OCI-LY1 (cell line): ENCODE results near the gene PCNX2.

Experiments
- EZH2 ChIP-seq: fragments of 200-600 bp; sonication (generic), shearing (Covaris generic); IDR thresholded peaks from 2 replicates; pipeline ENCODE4 v1.8.0; 2017; ENCODE audit warnings: borderline replicate concordance, mixed run types, mild to moderate bottlenecking, antibody characterized with exemption, low read length, moderate library complexity, mixed read lengths
- TF ChIP-seq, protein P1 (sequence below): fragments of 200-600 bp; sonication (generic), shearing (Covaris generic); IDR thresholded peaks from 2 replicates; pipeline ENCODE4 v1.5.1; 2017; ENCODE audit warnings: mild to moderate bottlenecking, antibody characterized with exemption, low read length, moderate library complexity, mixed read lengths

DNA sequence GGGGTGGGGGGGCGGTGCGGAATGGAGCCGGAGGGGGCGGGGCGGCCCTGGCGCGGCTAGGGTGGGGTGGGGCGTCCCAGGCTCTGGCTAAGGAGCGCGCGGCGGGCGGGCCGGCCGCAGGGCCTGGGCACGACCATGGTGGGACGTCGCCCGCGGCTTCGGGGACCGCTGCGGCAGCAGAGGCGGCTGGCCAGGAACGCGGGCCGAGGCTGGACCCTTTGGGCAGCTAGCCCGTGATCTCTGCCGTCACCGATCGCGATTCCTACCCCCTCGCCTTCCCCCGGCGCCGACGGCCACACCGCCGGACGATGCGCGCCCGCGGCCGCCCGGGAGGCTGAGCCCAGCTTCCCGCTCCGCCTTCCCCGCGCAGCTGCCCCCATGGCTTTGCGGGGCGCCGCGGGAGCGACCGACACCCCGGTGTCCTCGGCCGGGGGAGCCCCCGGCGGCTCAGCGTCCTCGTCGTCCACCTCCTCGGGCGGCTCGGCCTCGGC is 32.2 kb upstream of the PCNX2 start, which contains the start of gene MAP3K21:
- TF ChIP-seq, protein P1, sequence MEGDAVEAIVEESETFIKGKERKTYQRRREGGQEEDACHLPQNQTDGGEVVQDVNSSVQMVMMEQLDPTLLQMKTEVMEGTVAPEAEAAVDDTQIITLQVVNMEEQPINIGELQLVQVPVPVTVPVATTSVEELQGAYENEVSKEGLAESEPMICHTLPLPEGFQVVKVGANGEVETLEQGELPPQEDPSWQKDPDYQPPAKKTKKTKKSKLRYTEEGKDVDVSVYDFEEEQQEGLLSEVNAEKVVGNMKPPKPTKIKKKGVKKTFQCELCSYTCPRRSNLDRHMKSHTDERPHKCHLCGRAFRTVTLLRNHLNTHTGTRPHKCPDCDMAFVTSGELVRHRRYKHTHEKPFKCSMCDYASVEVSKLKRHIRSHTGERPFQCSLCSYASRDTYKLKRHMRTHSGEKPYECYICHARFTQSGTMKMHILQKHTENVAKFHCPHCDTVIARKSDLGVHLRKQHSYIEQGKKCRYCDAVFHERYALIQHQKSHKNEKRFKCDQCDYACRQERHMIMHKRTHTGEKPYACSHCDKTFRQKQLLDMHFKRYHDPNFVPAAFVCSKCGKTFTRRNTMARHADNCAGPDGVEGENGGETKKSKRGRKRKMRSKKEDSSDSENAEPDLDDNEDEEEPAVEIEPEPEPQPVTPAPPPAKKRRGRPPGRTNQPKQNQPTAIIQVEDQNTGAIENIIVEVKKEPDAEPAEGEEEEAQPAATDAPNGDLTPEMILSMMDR = no peak
- TF ChIP-seq EZH2 = no peak
